Muscle of leg (tissue), 11 donors: ENCODE measurements around the gene ABCD3. TPM values are rescaled to one million over a fixed set of nuclear protein-coding genes. Genes with fewer than 3 reads are reported as not detected.

ENCODE experiments used
- DNase-seq: peaks from one replicate; pipeline ENCODE4 v3.0.0; 2013
- H3K27ac ChIP-seq: one replicate; pipeline ENCODE4 v1.5.1; 2013; ENCODE audit warnings: mild to moderate bottlenecking, low read length, control low read depth
- H3K27me3 ChIP-seq: one replicate; pipeline ENCODE4 v1.6.1; 2013; ENCODE audit warnings: low read length; ENCODE audit not compliant: control insufficient read depth, insufficient read depth
- H3K36me3 ChIP-seq: one replicate; pipeline ENCODE4 v1.6.1; 2013; ENCODE audit warnings: low read length; ENCODE audit not compliant: control insufficient read depth, insufficient read depth
- H3K4me1 ChIP-seq: one replicate; pipeline ENCODE4 v1.6.1; 2013; ENCODE audit warnings: low read length; ENCODE audit not compliant: control insufficient read depth, insufficient read depth
- H3K4me3 ChIP-seq: one replicate; pipeline ENCODE4 v1.5.1; 2013; ENCODE audit warnings: low read length, control low read depth
- H3K9me3 ChIP-seq: replicated peaks from 2 replicates; pipeline ENCODE4 v1.6.1; 2013; ENCODE audit warnings: low read depth, low read length; ENCODE audit not compliant: control insufficient read depth
- WGBS: methylation state at CpG from one replicate; pipeline ENCODE4 v1.1.5; 2013; ENCODE audit warnings: missing lambda C conversion rate; ENCODE audit not compliant: insufficient coverage; 5-methylcytosine and 5-hydroxymethylcytosine counted together
- polyA plus RNA-seq, 8 donors: library from polyadenylated mRNA; unstranded; fragments of 120-200 nt; gene quantifications; one replicate each; pipeline versions ENCODE4 v1.2.1 to v1.2.3, GENCODE V29; 2013; ENCODE audit warnings: inconsistent platforms in 1 of 8, low replicate concordance in 1 of 8; ENCODE audit not compliant: insufficient read length in 8 of 8, insufficient read depth in 1 of 8
- total RNA-seq: library from RNA; stranded (reverse); fragments of 120-200 nt; gene quantifications from one replicate; pipeline ENCODE4 v1.2.4, GENCODE V29; 2013

Gene ABCD3
- total and polyA plus RNA-seq, 9 donors: 19.9 to 28.1 (median 24.1) TPM

DNA sequence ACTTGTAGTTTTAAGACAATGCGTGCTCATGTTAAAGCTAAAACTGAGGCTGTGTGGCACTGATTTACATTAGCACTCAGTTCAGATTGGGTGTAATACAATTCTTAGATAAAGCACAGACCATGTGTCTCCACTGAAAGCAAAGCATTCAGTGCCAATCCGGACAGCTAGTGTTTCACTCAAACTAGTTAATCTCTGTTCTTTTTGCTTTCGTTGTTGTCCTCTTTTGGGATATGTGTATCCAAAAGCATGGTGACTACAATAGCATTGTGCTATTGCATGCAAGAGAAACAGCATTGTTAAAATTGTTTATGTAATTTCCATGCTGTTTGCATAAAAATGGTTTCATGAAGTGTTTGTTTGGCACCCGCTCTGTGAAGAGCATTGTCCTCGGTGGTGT, 68.8 kb downstream of the ABCD3 start:
- WGBS: 100% methylated on average over 1 of the region's 5 CpGs
- no peak overlapping the region for H3K4me3 ChIP-seq
- peaks cover 10% of the 10 kb centered on the region for H3K36me3 ChIP-seq
- no peaks in the 10 kb centered on the region for H3K4me1 ChIP-seq
- H3K9me3 ChIP-seq: no peaks in the 10 kb centered on the region
- no peak for DNase-seq
- H3K27me3 ChIP-seq: no peaks in the 10 kb centered on the region
- no peak overlapping the region for H3K27ac ChIP-seq

DNA sequence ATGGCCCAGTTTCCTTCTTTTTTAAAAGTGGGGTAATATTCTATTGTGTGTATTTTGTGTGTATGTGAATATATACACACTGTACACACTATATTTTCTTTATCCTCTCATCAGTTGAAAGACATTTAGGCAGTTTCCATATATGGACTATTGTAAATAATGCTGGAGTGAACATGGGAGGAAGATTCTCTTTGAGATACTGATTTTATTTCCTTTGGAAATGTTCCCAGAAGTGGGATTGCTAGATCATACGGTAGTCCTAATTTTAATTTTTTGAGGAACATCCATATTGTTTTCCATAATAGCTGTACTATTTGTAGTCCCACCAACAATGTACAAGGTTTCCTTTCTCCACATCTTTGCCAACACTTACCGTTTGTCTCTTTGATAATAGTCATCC, 72.4 kb downstream of the ABCD3 start:
- WGBS: no CpG with 5 or more reads among the region's 2 CpGs
- no peaks in the 10 kb centered on the region for H3K27me3 ChIP-seq
- no peaks in the 10 kb centered on the region for H3K9me3 ChIP-seq
- H3K4me1 ChIP-seq: no peaks in the 10 kb centered on the region
- H3K4me3 ChIP-seq: no peak overlapping the region
- DNase-seq: no peak
- H3K36me3 ChIP-seq: peaks cover 7% of the 10 kb centered on the region
- no peak overlapping the region for H3K27ac ChIP-seq

DNA sequence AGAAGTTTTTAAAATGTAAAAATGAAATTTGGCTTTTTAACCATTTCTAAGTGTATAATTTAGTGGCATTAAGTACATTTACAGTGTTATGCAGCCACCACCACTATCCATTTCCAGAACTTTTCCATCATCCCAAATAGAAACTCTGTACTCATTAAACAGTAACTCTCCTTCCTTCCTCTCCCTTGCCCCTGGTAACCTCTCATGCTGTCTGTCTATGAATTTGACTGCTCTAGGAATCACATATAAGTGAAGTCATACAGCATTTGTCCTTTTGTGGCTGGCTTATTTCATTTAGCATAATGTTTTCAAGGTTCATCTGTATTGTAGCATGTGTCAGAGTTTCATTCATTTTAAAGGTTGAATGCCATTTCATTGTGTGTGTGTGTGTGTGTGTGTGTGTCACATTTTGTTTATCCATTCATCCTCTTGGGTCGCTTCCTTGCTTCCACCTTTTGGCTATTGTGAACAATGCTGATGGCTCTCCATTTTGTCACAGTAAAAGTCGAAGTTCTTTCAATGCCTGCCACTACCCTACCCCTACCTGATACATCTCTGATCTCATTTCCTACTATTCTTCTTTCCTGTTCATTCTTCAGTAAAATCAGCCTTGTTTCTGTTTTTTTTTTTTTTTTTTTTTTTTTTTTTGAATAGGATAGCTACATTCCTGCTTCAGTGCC, 78.0 kb downstream of the ABCD3 start:
- Histone ChIP-seq H3K27ac (no peak overlapping the region), H3K9me3 (no peaks in the 10 kb centered on the region), H3K36me3 (peaks cover 10% of the 10 kb centered on the region), H3K27me3 (no peaks in the 10 kb centered on the region), H3K4me3 (no peak overlapping the region), H3K4me1 (no peaks in the 10 kb centered on the region)
- no peak for DNase-seq
- 90% methylated on average over 2 of the region's 2 CpGs for whole genome bisulfite sequencing

DNA sequence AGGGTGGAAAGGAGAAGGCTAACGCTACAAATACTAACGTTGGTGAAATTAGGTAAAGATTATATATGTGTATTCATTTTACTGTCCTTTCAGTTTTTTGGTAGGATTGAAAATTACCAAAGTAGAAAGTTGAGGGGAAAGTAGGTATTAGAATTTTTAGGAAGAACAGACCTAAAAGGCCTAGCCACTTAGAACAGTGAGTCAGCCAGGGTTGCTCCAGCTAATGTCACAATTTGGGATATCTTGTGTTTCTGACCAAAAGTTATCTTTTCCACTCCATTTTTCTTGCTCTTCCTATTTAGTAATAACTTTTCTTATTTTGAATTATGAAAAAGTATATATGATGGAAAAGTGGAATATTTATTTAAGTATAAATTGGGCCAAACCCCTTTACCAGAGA, 83.2 kb downstream of the ABCD3 start:
- DNase-seq: no peak
- no peak overlapping the region for H3K4me3 ChIP-seq
- no peaks in the 10 kb centered on the region for H3K27me3 ChIP-seq
- H3K36me3 ChIP-seq: peaks cover 16% of the 10 kb centered on the region
- H3K4me1 ChIP-seq: no peaks in the 10 kb centered on the region
- no peak overlapping the region for H3K27ac ChIP-seq
- no CpG with 5 or more reads among the region's 2 CpGs for WGBS
- no peaks in the 10 kb centered on the region for H3K9me3 ChIP-seq

DNA sequence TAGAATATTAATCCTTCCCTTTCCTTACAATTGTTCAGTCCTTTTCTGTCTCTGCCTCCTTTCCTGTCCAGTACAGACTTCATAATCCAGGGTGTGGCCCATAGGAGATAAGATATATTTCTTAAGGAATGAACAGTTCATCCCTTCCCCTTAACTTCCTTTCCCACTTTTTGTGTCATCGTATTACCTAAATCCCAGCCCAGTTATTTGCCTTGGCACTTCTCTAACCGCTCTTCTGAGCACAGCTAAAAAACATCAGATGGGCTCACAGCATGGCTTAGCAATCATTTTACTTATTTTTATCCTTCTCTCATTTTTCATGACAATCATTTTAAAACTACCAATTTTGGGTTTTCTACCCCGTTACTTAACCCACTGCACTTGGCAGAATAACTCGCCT, 83.7 kb downstream of the ABCD3 start:
- DNase-seq: no peak
- no peaks in the 10 kb centered on the region for H3K4me1 ChIP-seq
- no peak overlapping the region for H3K27ac ChIP-seq
- H3K27me3 ChIP-seq: no peaks in the 10 kb centered on the region
- H3K36me3 ChIP-seq: peaks cover 18% of the 10 kb centered on the region
- H3K4me3 ChIP-seq: no peak overlapping the region
- WGBS: 84% methylated on average over 2 of the region's 4 CpGs
- H3K9me3 ChIP-seq: no peaks in the 10 kb centered on the region

DNA sequence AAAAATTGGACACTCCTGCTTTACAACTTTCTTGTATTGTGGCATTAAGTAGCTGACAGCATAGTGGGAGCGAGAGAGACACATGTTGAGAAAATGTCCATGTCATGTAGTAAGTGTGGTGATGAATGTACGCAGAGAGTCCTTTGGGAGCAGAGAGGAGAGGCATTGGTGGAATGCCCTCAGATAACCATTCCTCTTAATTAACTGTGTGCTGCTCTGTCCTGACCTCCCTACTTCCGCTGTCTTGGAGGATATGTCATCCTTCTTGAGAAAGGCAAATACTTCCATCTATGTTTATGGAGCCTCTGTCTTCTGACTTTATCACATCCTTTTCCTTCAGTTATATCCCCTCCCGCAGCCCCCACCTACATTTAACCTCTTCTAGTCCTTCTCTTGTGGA, 85.0 kb downstream of the ABCD3 start:
- no peak for DNase-seq
- no peak overlapping the region for H3K4me3 ChIP-seq
- H3K27me3 ChIP-seq: no peaks in the 10 kb centered on the region
- H3K27ac ChIP-seq: no peak overlapping the region
- peaks cover 18% of the 10 kb centered on the region for H3K36me3 ChIP-seq
- no peaks in the 10 kb centered on the region for H3K9me3 ChIP-seq
- 75% methylated on average over 1 of the region's 4 CpGs for WGBS
- no peaks in the 10 kb centered on the region for H3K4me1 ChIP-seq

DNA sequence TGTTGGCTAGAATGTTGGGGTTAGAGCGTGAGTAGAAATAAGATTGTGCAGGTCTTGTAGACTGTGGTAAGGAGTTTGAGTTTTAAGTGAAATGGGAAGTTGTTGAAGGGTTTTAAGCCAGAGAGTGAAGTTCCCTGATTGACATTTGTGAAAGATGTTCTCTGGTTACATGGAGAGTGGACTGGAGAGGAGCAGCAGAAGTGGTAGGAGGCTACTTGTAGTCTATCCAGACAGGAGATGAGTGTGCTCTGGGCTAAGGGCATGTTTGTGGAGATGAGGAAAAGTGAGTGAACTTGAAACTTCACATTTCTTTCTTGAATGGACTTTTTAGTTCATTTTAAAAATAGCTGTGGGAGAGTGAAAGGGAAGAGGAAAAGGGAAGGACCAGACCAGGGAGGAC, 86.4 kb downstream of the ABCD3 start:
- Histone ChIP-seq H3K4me3 (no peak overlapping the region), H3K27me3 (no peaks in the 10 kb centered on the region), H3K4me1 (no peaks in the 10 kb centered on the region), H3K27ac (no peak overlapping the region), H3K9me3 (no peaks in the 10 kb centered on the region), H3K36me3 (peaks cover 13% of the 10 kb centered on the region)
- DNase-seq: no peak
- WGBS: 73% methylated on average over 1 of the region's 1 CpG

DNA sequence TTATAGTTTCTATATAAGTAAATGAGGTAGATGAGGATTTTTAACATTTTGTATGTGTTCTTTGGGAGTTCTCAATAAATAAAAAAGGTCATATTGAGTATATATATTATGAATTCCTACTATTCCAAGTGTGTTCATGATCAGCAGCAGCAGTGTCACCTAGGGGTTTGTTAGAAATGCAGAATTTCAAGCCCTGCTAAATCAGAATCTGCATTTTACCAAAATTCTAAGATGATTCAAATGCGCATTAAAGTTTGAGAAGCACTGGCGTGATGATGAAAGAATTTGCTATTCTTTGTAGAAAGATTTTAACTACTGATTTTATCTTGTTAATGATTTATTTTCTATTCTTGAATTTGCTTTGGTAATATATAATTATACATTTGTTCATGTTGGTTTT, 94.6 kb downstream of the ABCD3 start:
- WGBS: no CpG with 5 or more reads among the region's 2 CpGs
- Histone ChIP-seq H3K9me3 (no peaks in the 10 kb centered on the region), H3K27me3 (no peaks in the 10 kb centered on the region), H3K4me3 (no peak overlapping the region), H3K27ac (no peak overlapping the region), H3K36me3 (no peaks in the 10 kb centered on the region), H3K4me1 (no peaks in the 10 kb centered on the region)
- no peak for DNase-seq

DNA sequence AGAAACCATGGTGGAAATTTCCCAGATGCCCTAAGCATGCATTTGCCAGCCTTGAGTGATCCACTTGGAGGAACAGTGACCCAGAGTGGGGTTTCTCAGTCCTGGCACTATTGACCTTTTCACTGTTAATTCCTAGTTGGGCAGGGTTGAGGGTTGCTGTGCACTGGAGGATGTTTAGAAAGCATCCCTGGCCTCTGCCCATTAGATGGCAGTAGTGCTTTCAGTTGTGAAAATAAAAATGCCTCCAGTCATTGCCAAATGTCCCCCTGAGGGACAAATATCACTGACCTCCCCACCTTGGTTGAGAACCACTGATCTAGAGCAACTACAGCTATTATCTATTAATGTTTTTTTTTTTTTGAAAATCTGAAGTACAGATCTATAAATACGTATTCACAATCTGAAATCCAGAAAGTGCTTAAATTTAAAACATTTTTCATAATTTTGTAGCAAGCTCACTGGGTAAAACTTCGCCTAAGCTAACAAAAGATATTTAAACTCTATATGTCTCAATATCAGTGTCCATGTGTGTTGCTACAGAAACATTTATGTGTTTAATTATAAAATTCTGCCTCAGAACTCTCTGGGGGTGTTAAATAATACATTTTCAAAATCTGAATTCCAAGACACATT, 96.0 kb downstream of the ABCD3 start:
- no CpG with 5 or more reads among the region's 2 CpGs for WGBS

DNA sequence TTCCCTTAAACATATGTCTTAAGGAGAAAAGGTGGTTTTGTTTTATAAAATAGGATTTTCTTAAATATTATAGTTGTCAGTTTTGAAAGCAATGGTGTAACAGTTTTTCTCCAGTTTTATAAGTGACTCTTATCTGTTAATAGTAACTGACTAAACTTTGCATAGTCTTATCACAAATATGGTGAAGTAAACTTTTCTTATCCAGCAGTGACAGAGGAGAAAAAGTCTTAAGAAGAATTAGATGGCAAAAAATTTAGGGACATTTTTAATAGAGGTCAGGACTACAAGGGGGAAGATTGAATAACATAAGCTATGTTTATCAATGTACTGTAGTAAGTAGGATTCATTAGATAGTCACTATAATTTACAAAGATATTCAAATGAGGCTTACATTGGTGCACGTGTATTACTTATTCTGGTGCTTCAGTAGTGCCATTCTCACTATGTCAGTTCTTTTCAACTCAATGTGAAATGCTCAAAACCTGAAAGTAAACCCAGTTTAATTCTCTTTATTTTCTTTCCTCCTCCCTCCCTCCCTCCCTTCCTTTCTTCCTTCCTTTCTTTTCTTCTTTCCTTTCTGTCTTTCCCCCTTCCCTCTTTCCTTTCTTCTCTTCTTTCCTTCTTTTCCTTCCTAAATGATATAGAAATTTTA, 97.2 kb downstream of the ABCD3 start:
- Histone ChIP-seq H3K27me3 (no peaks in the 10 kb centered on the region), H3K4me1 (no peaks in the 10 kb centered on the region), H3K9me3 (no peaks in the 10 kb centered on the region), H3K27ac (no peak overlapping the region), H3K4me3 (no peak overlapping the region), H3K36me3 (no peaks in the 10 kb centered on the region)
- DNase-seq: no peak
- 100% methylated on average over 1 of the region's 1 CpG for WGBS

More for the DNA sequence above, 96.0 kb downstream of the ABCD3 start:
- peak; percentile 38 for DNase-seq
- no peaks in the 10 kb centered on the region for H3K9me3 ChIP-seq
- H3K27me3 ChIP-seq: no peaks in the 10 kb centered on the region
- H3K4me3 ChIP-seq: no peak overlapping the region
- H3K27ac ChIP-seq: no peak overlapping the region
- no peaks in the 10 kb centered on the region for H3K36me3 ChIP-seq
- no peaks in the 10 kb centered on the region for H3K4me1 ChIP-seq
